Measurements from ENCODE around the gene KCNJ11.

DNA sequence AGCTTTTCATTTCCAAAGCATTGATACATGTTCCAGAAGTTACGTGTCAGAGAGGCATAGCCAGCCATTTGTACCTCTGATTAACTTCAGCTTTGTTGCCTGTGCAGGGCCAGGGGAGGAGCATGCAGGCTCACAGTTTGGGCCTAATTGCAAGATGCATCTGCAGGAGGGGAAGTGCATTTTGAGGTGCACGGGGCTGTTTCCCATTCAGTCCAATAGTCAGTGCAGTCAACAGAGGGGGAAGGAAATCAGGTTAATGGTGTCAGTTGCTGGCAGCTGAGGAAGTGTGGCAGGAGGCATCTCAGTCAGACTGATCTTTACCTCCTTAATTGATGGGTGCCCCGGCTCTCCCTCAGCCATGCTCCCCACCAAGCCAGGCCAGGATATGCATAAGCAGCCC is 48.9 kb upstream of the KCNJ11 start:
- TF ChIP-seq EP300 (IDR thresholded peaks at IDR 0.05) (no peak), POLR2A (IDR thresholded peaks at IDR 0.05) (no peak)
- TF ChIP-seq, protein P1, sequence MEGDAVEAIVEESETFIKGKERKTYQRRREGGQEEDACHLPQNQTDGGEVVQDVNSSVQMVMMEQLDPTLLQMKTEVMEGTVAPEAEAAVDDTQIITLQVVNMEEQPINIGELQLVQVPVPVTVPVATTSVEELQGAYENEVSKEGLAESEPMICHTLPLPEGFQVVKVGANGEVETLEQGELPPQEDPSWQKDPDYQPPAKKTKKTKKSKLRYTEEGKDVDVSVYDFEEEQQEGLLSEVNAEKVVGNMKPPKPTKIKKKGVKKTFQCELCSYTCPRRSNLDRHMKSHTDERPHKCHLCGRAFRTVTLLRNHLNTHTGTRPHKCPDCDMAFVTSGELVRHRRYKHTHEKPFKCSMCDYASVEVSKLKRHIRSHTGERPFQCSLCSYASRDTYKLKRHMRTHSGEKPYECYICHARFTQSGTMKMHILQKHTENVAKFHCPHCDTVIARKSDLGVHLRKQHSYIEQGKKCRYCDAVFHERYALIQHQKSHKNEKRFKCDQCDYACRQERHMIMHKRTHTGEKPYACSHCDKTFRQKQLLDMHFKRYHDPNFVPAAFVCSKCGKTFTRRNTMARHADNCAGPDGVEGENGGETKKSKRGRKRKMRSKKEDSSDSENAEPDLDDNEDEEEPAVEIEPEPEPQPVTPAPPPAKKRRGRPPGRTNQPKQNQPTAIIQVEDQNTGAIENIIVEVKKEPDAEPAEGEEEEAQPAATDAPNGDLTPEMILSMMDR (IDR thresholded peaks at IDR 0.05), result no peak

Measured in ovary (tissue), 3 donors.